PC-3 (cell line): ENCODE data around the gene PLIN3.
"Not testable (repeated sequence)": the region's sequence is repeated elsewhere in the genome, so short reads cannot be mapped to it uniquely, and the experiment has no call there.

Source experiments
- EZH2 ChIP-seq: fragments of 300-600 bp; sonication (generic); IDR thresholded peaks from one replicate; pipeline ENCODE4 v1.6.1; 2017; ENCODE audit warnings: antibody characterized with exemption, mild to moderate bottlenecking, low read length; ENCODE audit not compliant: unreplicated experiment
- TF ChIP-seq, protein P1 (sequence below): fragments of 300-600 bp; sonication (generic); conservative IDR thresholded peaks from 2 replicates; pipeline ENCODE4 v1.5.1; 2017; ENCODE audit warnings: antibody characterized with exemption, low read depth, mild to moderate bottlenecking, low read length

DNA sequence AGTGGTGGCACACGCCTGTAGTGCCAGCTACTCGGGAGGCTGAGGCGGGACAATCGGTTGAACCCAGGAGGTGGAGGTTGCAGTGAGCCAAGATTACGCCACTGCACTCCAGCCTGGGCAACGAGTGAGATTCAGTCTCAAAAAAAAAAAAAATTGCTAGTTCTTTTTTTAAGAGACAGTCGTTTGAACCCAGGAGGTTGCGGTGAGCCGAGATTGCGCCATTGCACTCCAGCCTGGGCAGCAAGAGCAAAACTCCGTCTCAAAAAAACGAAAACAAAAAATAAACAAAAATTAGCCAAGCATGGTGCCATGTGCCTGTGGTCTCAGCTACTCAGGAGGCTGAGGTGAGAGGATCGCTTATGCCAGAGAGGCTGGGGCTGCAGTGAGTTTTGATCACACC is 33.4 kb upstream of the PLIN3 start:
- TF ChIP-seq, protein P1, sequence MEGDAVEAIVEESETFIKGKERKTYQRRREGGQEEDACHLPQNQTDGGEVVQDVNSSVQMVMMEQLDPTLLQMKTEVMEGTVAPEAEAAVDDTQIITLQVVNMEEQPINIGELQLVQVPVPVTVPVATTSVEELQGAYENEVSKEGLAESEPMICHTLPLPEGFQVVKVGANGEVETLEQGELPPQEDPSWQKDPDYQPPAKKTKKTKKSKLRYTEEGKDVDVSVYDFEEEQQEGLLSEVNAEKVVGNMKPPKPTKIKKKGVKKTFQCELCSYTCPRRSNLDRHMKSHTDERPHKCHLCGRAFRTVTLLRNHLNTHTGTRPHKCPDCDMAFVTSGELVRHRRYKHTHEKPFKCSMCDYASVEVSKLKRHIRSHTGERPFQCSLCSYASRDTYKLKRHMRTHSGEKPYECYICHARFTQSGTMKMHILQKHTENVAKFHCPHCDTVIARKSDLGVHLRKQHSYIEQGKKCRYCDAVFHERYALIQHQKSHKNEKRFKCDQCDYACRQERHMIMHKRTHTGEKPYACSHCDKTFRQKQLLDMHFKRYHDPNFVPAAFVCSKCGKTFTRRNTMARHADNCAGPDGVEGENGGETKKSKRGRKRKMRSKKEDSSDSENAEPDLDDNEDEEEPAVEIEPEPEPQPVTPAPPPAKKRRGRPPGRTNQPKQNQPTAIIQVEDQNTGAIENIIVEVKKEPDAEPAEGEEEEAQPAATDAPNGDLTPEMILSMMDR: not testable (repeated sequence)
- TF ChIP-seq EZH2: not testable (repeated sequence)
